HEK293 (cell line): Measurements from ENCODE around the gene PTGER1.

Experiments used
- CTCF ChIA-PET: fragments of 350-600 bp; formaldehyde crosslinking; extraction: SDS; loops from one replicate; lab custom pipeline; 2021; ENCODE audit warnings: antibody characterized with exemption; lab: Yijun Ruan, JAX
- POLR2A ChIA-PET: fragments of 300-600 bp; formaldehyde crosslinking; extraction: SDS; loops from one replicate; lab custom pipeline; 2020; ENCODE audit warnings: antibody characterized with exemption, inconsistent platforms; lab: Yijun Ruan, JAX
- H3K27ac ChIP-seq: fragments of 200-500 bp; sonication (Bioruptor generic); 2 replicates; pipeline ENCODE4 v1.5.1; 2014; ENCODE audit warnings: low read depth, low read length, control low read depth, inconsistent platforms; ENCODE audit errors: extremely low read depth
- H3K36me3 ChIP-seq, 2 experiments: fragments of 200-500 bp in 1 of 2; sonication (Bioruptor generic) in 1 of 2; 1 replicate in 1 of 2; 2 replicates in 1 of 2; pipeline ENCODE4 v1.5.1; 2014 to 2017; ENCODE audit warnings: inconsistent platforms in 2 of 2, low read length in 2 of 2; ENCODE audit not compliant: control insufficient read depth in 2 of 2, insufficient read depth in 1 of 2
- H3K4me1 ChIP-seq: fragments of 200-500 bp; sonication (Bioruptor generic); 2 replicates; pipeline ENCODE4 v1.5.1; 2014; ENCODE audit warnings: mild to moderate bottlenecking, low read length, inconsistent platforms; ENCODE audit not compliant: control insufficient read depth, insufficient read depth
- H3K4me3 ChIP-seq: 2 replicates; pipeline ENCODE4 v1.5.1; 2011; ENCODE audit warnings: low read depth, mild to moderate bottlenecking, control low read depth, low read length, moderate library complexity
- H3K9me3 ChIP-seq: fragments of 200-500 bp; sonication (Bioruptor generic); 2 replicates; pipeline ENCODE4 v1.5.1; 2014; ENCODE audit warnings: low read depth, low read length, inconsistent platforms; ENCODE audit not compliant: control insufficient read depth, insufficient read depth
- GLIS1 ChIP-seq: fragments of 450-650 bp; formaldehyde crosslinking; IDR thresholded peaks from 2 replicates; pipeline ENCODE4 v1.5.1; 2016; ENCODE audit warnings: missing biosample characterization, missing genetic modification characterization
- GLIS2 ChIP-seq: fragments of 450-650 bp; formaldehyde crosslinking; IDR thresholded peaks from 2 replicates; pipeline ENCODE4 v1.5.1; 2016; ENCODE audit warnings: missing biosample characterization, missing genetic modification characterization
- KLF16 ChIP-seq: fragments of 450-650 bp; formaldehyde crosslinking; IDR thresholded peaks from 2 replicates; pipeline ENCODE4 v1.5.1; 2017; ENCODE audit warnings: missing biosample characterization, missing genetic modification characterization
- PRDM10 ChIP-seq: fragments of 450-650 bp; formaldehyde crosslinking; IDR thresholded peaks from 2 replicates; pipeline ENCODE4 v1.5.1; 2016; ENCODE audit warnings: missing biosample characterization, missing genetic modification characterization
- RBAK ChIP-seq: fragments of 450-650 bp; formaldehyde crosslinking; IDR thresholded peaks from 2 replicates; pipeline ENCODE4 v1.5.1; 2016; ENCODE audit warnings: missing biosample characterization, missing genetic modification characterization
- ZBTB10 ChIP-seq: fragments of 450-650 bp; formaldehyde crosslinking; IDR thresholded peaks from 2 replicates; pipeline ENCODE4 v1.5.1; 2016; ENCODE audit warnings: missing biosample characterization, missing genetic modification characterization
- ZBTB11 ChIP-seq: fragments of 450-650 bp; formaldehyde crosslinking; conservative IDR thresholded peaks from 2 replicates; pipeline ENCODE4 v1.5.1; 2016; ENCODE audit warnings: low read depth, missing biosample characterization, missing genetic modification characterization
- ZBTB26 ChIP-seq: fragments of 450-650 bp; formaldehyde crosslinking; optimal IDR thresholded peaks from 2 replicates; pipeline ENCODE3; 2016; ENCODE audit warnings: missing biosample characterization, mild to moderate bottlenecking, missing genetic modification characterization
- ZBTB6 ChIP-seq: fragments of 450-650 bp; formaldehyde crosslinking; IDR thresholded peaks from 2 replicates; pipeline ENCODE4 v1.5.1; 2017; ENCODE audit warnings: missing biosample characterization, missing genetic modification characterization
- ZBTB8A ChIP-seq: fragments of 450-650 bp; formaldehyde crosslinking; IDR thresholded peaks from 2 replicates; pipeline ENCODE4 v1.5.1; 2016; ENCODE audit warnings: missing biosample characterization, missing genetic modification characterization
- ZNF133 ChIP-seq: fragments of 450-650 bp; formaldehyde crosslinking; IDR thresholded peaks from 2 replicates; pipeline ENCODE4 v1.5.1; 2016; ENCODE audit warnings: missing biosample characterization, missing genetic modification characterization
- ZNF174 ChIP-seq: fragments of 450-650 bp; formaldehyde crosslinking; IDR thresholded peaks from 2 replicates; pipeline ENCODE4 v1.5.0; 2017; ENCODE audit warnings: missing biosample characterization, mild to moderate bottlenecking, missing genetic modification characterization
- ZNF394 ChIP-seq: fragments of 450-650 bp; formaldehyde crosslinking; IDR thresholded peaks from 2 replicates; pipeline ENCODE4 v1.5.1; 2016; ENCODE audit warnings: missing biosample characterization, missing genetic modification characterization, mild to moderate bottlenecking, moderate library complexity, borderline replicate concordance
- ZNF398 ChIP-seq: fragments of 450-650 bp; formaldehyde crosslinking; IDR thresholded peaks from 2 replicates; pipeline ENCODE4 v1.5.1; 2017; ENCODE audit warnings: missing biosample characterization, missing genetic modification characterization
- ZNF433 ChIP-seq: fragments of 450-650 bp; formaldehyde crosslinking; IDR thresholded peaks from 2 replicates; pipeline ENCODE4 v1.5.1; 2016; ENCODE audit warnings: missing biosample characterization, missing genetic modification characterization, low read depth
- ZNF488 ChIP-seq: fragments of 450-650 bp; formaldehyde crosslinking; IDR thresholded peaks from 2 replicates; pipeline ENCODE4 v1.5.1; 2016; ENCODE audit warnings: missing biosample characterization, missing genetic modification characterization
- ZNF501 ChIP-seq: fragments of 450-650 bp; formaldehyde crosslinking; IDR thresholded peaks from 2 replicates; pipeline ENCODE4 v1.5.1; 2016; ENCODE audit warnings: missing biosample characterization, missing genetic modification characterization
- ZNF792 ChIP-seq: fragments of 450-650 bp; formaldehyde crosslinking; IDR thresholded peaks from 2 replicates; pipeline ENCODE4 v1.5.1; 2016; ENCODE audit warnings: missing biosample characterization, missing genetic modification characterization
- ZNF830 ChIP-seq: fragments of 450-650 bp; IDR thresholded peaks from 2 replicates; pipeline ENCODE4 v1.5.0; 2018; ENCODE audit warnings: missing biosample characterization, missing genetic modification characterization, low read depth, mild to moderate bottlenecking, moderate library complexity
- ZSCAN16 ChIP-seq: fragments of 450-650 bp; formaldehyde crosslinking; IDR thresholded peaks from 2 replicates; pipeline ENCODE4 v1.5.1; 2016; ENCODE audit warnings: missing biosample characterization, missing genetic modification characterization

The PTGER1 gene

GRCh38 chr19:14432791-14433553, 42.2 kb downstream of the PTGER1 start, which contains the start of gene PKN1:
TSS of gene PKN1 (plus strand) at chr19:14433306. CDS start at chr19:14433522, 216 bp downstream.
- ChIA-PET POLR2A (interaction anchor here (0.6 to 1.2 kb wide), 5 partner anchors 8 to 1300 kb away, joined by 3 to 6 read pairs (median 3); partner anchors contain the start of gene ASF1B), CTCF (interaction anchor here (1.2 to 1.9 kb wide), 2 partner anchors 12 to 54 kb away, joined by 3 to 5 read pairs; no protein-coding TSS in a partner anchor)
- 0 out of 2 replicates have a peak, but pooled peaks cover 3% of the 10 kb centered on the region for H3K4me1 ChIP-seq
- peak within 1 kb of the TSS; percentile 80; the same call in 1 of the 2 replicates for H3K27ac ChIP-seq
- H3K4me3 ChIP-seq, result peak within 1 kb of the TSS; percentile 63
- no peaks in the 10 kb centered on the region for H3K9me3 ChIP-seq
- peaks cover 0 to 11% of the 10 kb centered on the region in 2 experiments; a peak in 2 of 3 replicates for H3K36me3 ChIP-seq
- TF ChIP-seq ZSCAN16 (tag by site-specific recombination), result no peak
- no peak for TF ChIP-seq ZBTB6
- TF ChIP-seq KLF16 (tag by site-specific recombination), result 0 out of 2 replicates have a peak, but pooled peaks have one; percentile 47
- no peak for TF ChIP-seq ZNF433 (tag by site-specific recombination)
- peak; percentile 44 for TF ChIP-seq ZNF398 (tag by site-specific recombination)
- no peak for TF ChIP-seq ZNF488 (tag by site-specific recombination)
- peak; percentile 88 for TF ChIP-seq ZBTB10 (tag by site-specific recombination)
- TF ChIP-seq ZNF174 (tag by site-specific recombination), result no peak
- TF ChIP-seq ZNF830, result no peak
- TF ChIP-seq ZBTB8A (tag by site-specific recombination), result 0 out of 2 replicates have a peak, but pooled peaks have one; percentile 12
- peak; percentile 49 for TF ChIP-seq GLIS2 (tag by site-specific recombination)
- TF ChIP-seq ZNF133 (tag by site-specific recombination), result no peak
- peak; percentile 45; the same call in 1 of the 2 replicates for TF ChIP-seq ZBTB11 (tag by site-specific recombination)
- 0 out of 2 replicates have a peak, but pooled peaks have one; percentile 24 for TF ChIP-seq ZNF501 (tag by site-specific recombination)
- TF ChIP-seq ZNF792 (tag by site-specific recombination), result no peak
- TF ChIP-seq RBAK, result no peak
- TF ChIP-seq ZNF394 (tag by site-specific recombination), result 0 out of 2 replicates have a peak, but pooled peaks have one; percentile 13
- peak; percentile 41 for TF ChIP-seq ZBTB26 (tag by site-specific recombination)
- TF ChIP-seq PRDM10 (tag by site-specific recombination), result peak; percentile 94
- TF ChIP-seq GLIS1 (tag by site-specific recombination), result 0 out of 2 replicates have a peak, but pooled peaks have one; percentile 12
